GM12891 (cell line): ENCODE data around the gene ZNF286A.
"Not testable (repeated sequence)": the region's sequence is repeated elsewhere in the genome, so short reads cannot be mapped to it uniquely, and the experiment has no call there.

ENCODE experiments used
- POLR2A ChIP-seq: IDR thresholded peaks from 2 replicates; pipeline ENCODE4 v1.6.1; 2011; ENCODE audit warnings: low read depth, low read length, control low read depth
- POLR2AphosphoS5 ChIP-seq: IDR thresholded peaks from 2 replicates; pipeline ENCODE4 v1.6.1; 2011; ENCODE audit warnings: low read depth, low read length, control low read depth
- POU2F2 ChIP-seq: IDR thresholded peaks from 2 replicates; pipeline ENCODE4 v1.6.1; 2011; ENCODE audit warnings: low read depth, mild to moderate bottlenecking, control low read depth, low read length, moderate library complexity
- SPI1 ChIP-seq: IDR thresholded peaks from 2 replicates; pipeline ENCODE4 v1.6.1; 2011; ENCODE audit warnings: low read depth, low read length, control low read depth
- TAF1 ChIP-seq: IDR thresholded peaks from 2 replicates; pipeline ENCODE4 v1.6.1; 2011; ENCODE audit warnings: low read depth, low read length, control low read depth

GRCh38 chr17:15708879-15709278, 9.3 kb downstream of the ZNF286A start:
- not testable (repeated sequence) for TF ChIP-seq POLR2A, POLR2AphosphoS5, SPI1, TAF1, POU2F2
